ENCODE results near the gene FTSJ1. TPM values are rescaled to one million over a fixed set of nuclear protein-coding genes. Genes with fewer than 3 reads are reported as not detected.
A peak's percentile ranks its signal among the peaks of the same experiment; 100 is the strongest.
"Not testable (repeated sequence)": the region's sequence is repeated elsewhere in the genome, so short reads cannot be mapped to it uniquely, and the experiment has no call there.

FTSJ1 gene
- total RNA-seq, 5 donors from 2014 or later (not counting 1 experiment from before 2014, with no cell fraction given) = 51.4 to 64.9 (median 56.8) TPM

DNA sequence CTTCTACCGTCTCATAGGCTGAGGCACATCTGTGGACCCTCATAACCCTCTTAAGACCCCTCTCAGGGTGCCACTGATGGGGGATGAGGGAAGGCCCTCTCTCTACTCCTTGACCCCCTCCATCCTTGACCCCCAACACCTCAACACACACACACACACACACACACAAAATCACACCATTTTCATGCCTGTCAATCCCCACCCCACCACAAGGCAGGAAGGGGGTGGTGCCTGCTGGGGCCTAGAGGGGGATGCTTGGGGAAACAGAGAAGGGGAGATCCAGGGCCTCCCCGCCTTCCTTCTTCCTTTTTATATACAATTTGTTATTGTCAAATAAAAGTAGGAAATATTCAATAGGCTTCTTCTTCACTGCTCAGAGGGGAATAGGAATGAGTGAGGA is 44.5 kb downstream of the FTSJ1 start:
- peaks cover 9% of the 10 kb centered on the region for H3K36me3 Mint-ChIP-seq
- no peaks in the 10 kb centered on the region for H3K27me3 Mint-ChIP-seq
- no CpG with 5 or more reads among the region's 2 CpGs for WGBS (ENCODE audit: insufficient coverage)
- no peaks in the 10 kb centered on the region for H3K27me3 ChIP-seq (replicated peaks in 1 of 2; ENCODE audit: control insufficient read depth in 2 of 2, extremely low read depth in 1 of 2, insufficient read depth in 2 of 2, low read length in 1 of 2)
- ChIA-PET POLR2A (interaction anchor here in 1 of 2 donors (0.6 kb wide), 1 partner anchor 1392 kb away, joined by 16 read pairs; no protein-coding TSS in a partner anchor), CTCF (no interaction called here)
- peak overlapping the region; percentile 93 to 97 for H3K27ac Mint-ChIP-seq
- no peak overlapping the region for H3K4me3 ChIP-seq (ENCODE audit: control insufficient read depth in 1 of 2, extremely low read depth in 1 of 2, low read length in 1 of 2)
- H3K9me3 ChIP-seq = no peaks in the 10 kb centered on the region
- H3K36me3 ChIP-seq (ENCODE audit: control insufficient read depth in 2 of 2, extremely low read depth in 1 of 2, insufficient read depth in 1 of 2, low read length in 1 of 2) = peaks cover 0 to 7% of the 10 kb centered on the region in 2 donors
- no peaks in the 10 kb centered on the region for H3K9me3 Mint-ChIP-seq
- DNase-seq (peak in 2 of 35 experiments; percentile 10 to 24), ATAC-seq (replicated peaks in 1 of 4) (no peak)
- H3K4me1 Mint-ChIP-seq = peaks cover 23 to 41% (median 30%) of the 10 kb centered on the region in 3 donors
- peak overlapping the region; percentile 85 to 89 (median 85) for H3K4me3 Mint-ChIP-seq
- H3K27ac ChIP-seq (ENCODE audit: low read length) = peak overlapping the region; percentile 92
- peaks cover 12 to 39% of the 10 kb centered on the region in 2 experiments for H3K4me1 ChIP-seq (ENCODE audit: control insufficient read depth in 1 of 2, extremely low read depth in 1 of 2, insufficient read depth in 2 of 2, low read length in 2 of 2)

DNA sequence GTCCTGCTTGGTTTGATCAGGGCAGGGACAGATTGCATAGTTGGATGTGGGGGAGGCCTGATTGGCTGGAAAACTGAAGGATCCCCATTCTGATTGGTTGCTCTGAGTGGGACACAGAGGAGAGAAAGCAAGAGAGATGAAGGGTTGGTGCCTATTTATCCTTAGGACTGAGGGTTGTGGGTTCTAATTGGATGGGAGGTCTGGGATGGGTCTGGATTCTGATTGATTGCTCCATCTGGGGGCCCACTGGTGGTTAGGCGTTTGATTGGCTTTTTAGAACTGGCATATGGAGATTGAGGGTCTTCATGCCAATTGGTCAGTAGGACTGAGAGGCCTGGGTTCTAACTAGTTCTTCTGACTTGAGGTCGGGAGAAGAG is 45.0 kb downstream of the FTSJ1 start:
- Histone ChIP-seq H3K4me1 (ENCODE audit: control insufficient read depth in 1 of 2, extremely low read depth in 1 of 2, insufficient read depth in 2 of 2, low read length in 2 of 2) (peaks cover 12 to 39% of the 10 kb centered on the region in 2 experiments), H3K36me3 (ENCODE audit: control insufficient read depth in 2 of 2, extremely low read depth in 1 of 2, insufficient read depth in 1 of 2, low read length in 1 of 2) (peaks cover 0 to 9% of the 10 kb centered on the region in 2 donors), H3K27ac (ENCODE audit: low read length) (peak overlapping the region; percentile 92), H3K27me3 (replicated peaks in 1 of 2; ENCODE audit: control insufficient read depth in 2 of 2, extremely low read depth in 1 of 2, insufficient read depth in 2 of 2, low read length in 1 of 2) (no peaks in the 10 kb centered on the region), H3K9me3 (no peaks in the 10 kb centered on the region), H3K4me3 (ENCODE audit: control insufficient read depth in 1 of 2, extremely low read depth in 1 of 2, low read length in 1 of 2) (peak overlapping the region in 1 of 2 donors; percentile 41)
- Mint-ChIP-seq H3K4me1 (peaks cover 23 to 41% (median 30%) of the 10 kb centered on the region in 3 donors), H3K36me3 (peaks cover 9% of the 10 kb centered on the region), H3K27ac (peak overlapping the region; percentile 93 to 97), H3K4me3 (peak overlapping the region; percentile 85 to 89 (median 85)), H3K27me3 (no peaks in the 10 kb centered on the region), H3K9me3 (no peaks in the 10 kb centered on the region)
- ATAC-seq (replicated peaks in 1 of 4) (no peak), DNase-seq (peak in 1 of 35 experiments; percentile 13)
- 21% methylated on average over 2 of the region's 2 CpGs for WGBS (ENCODE audit: insufficient coverage)
- ChIA-PET POLR2A (interaction anchor here in 1 of 2 donors (0.6 kb wide), 1 partner anchor 871 kb away, joined by 3 read pairs; no protein-coding TSS in a partner anchor), CTCF (no interaction called here)

DNA sequence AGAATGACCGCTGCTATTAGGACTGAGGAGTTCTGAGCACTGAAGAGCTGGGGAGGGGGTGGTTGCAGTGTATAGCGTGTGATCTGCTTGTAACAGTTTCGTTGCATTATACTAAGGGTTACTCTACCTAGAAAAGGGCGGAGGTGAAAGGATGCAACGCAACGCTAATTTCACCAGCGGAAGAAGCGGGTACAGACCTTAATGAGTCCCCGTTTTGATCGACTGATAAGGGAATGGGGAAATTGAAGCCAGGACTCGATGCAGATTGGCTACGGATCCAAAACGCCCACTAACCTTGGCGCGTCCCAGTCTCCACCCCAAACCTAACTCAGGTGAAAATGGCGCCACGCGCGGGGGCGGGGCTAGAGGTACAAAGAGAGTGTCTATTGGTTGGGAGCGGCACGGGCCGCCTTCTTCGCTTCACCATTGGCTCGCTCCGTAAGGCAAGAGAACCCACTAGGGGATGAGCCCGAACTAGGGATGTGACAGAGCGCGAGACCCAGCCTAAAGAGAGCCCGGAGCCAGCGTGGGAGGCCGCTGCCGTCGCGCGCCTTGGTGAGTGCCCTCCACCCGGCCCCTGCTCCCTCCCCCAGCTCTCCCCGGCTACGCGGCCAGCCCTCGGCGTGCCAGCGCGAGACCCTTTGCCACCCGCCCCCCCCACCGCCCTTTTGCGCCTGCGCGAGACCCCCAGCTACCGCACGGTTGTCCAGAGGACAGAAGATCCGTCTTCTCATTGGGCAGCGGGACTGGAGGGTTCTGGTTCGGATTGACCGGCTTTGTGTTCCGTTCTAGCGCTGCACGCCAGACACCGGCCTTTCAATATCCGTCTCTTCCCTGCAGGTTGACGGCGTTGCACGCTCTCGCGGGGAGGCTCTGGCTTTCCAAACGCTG is 45.6 kb downstream of the FTSJ1 start, which contains the start of gene EBP:
EBP (plus strand) TSS at position 456 of the 891 bp plus-strand sequence. CDS start 1,964 bp downstream, outside the sequence.
- WGBS (ENCODE audit: insufficient coverage) = 0% methylated on average over 21 of the region's 66 CpGs
- Mint-ChIP-seq H3K4me1 (peaks cover 26 to 41% (median 30%) of the 10 kb centered on the region in 3 donors), H3K27me3 (no peaks in the 10 kb centered on the region), H3K36me3 (peaks cover 7% of the 10 kb centered on the region), H3K27ac (peak within 1 kb of the TSS; percentile 93 to 97), H3K4me3 (peak within 1 kb of the TSS; percentile 85 to 89 (median 85)), H3K9me3 (no peaks in the 10 kb centered on the region)
- DNase-seq (peak; percentile 84 to 96 (median 92)), ATAC-seq (replicated peaks in 1 of 4) (peak; percentile 95 to 98 (median 95))
- no peaks in the 10 kb centered on the region for H3K27me3 ChIP-seq (replicated peaks in 1 of 2; ENCODE audit: control insufficient read depth in 2 of 2, extremely low read depth in 1 of 2, insufficient read depth in 2 of 2, low read length in 1 of 2)
- POLR2A ChIA-PET = interaction anchor here (0.6 kb wide), 2 partner anchors 45 to 872 kb away, joined by 3 read pairs; no protein-coding TSS in a partner anchor
- H3K36me3 ChIP-seq (ENCODE audit: control insufficient read depth in 2 of 2, extremely low read depth in 1 of 2, insufficient read depth in 1 of 2, low read length in 1 of 2) = peaks cover 0 to 12% of the 10 kb centered on the region in 2 donors
- H3K27ac ChIP-seq (ENCODE audit: low read length) = peak within 1 kb of the TSS; percentile 92
- peaks cover 12 to 39% of the 10 kb centered on the region in 2 experiments for H3K4me1 ChIP-seq (ENCODE audit: control insufficient read depth in 1 of 2, extremely low read depth in 1 of 2, insufficient read depth in 2 of 2, low read length in 2 of 2)
- no peaks in the 10 kb centered on the region for H3K9me3 ChIP-seq
- H3K4me3 ChIP-seq (ENCODE audit: control insufficient read depth in 1 of 2, extremely low read depth in 1 of 2, low read length in 1 of 2) = peak within 1 kb of the TSS; percentile 61 to 76
- CTCF ChIA-PET = interaction anchor here in 1 of 2 donors (0.6 to 1.0 kb wide), 2 partner anchors 15 to 18 kb away, joined by 3 to 6 read pairs; partner anchors contain the start of gene TBC1D25

DNA sequence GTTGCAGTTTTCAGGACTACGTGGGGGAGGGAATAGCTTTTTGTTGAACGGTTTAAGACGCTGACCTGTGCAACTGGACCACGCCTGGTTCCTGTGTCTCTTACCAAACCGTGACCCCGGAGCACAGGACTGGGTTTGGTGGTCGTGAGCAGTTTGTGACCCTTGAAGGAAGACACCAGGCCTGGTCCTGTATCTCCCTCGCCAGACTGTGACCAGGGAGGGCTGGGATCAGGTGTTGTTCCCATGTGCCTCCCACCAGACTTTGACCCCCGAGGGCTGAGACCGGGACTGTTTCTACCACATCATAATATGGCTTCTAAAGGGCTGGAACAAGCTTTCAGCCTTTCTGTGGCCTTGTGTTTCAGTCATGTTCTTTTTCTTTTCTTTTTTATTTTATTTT is 46.3 kb downstream of the FTSJ1 start:
- ATAC-seq (replicated peaks in 1 of 4) = no peak
- Histone ChIP-seq H3K4me1 (ENCODE audit: control insufficient read depth in 1 of 2, extremely low read depth in 1 of 2, insufficient read depth in 2 of 2, low read length in 2 of 2) (peaks cover 12 to 37% of the 10 kb centered on the region in 2 experiments), H3K9me3 (no peaks in the 10 kb centered on the region), H3K27me3 (replicated peaks in 1 of 2; ENCODE audit: control insufficient read depth in 2 of 2, extremely low read depth in 1 of 2, insufficient read depth in 2 of 2, low read length in 1 of 2) (no peaks in the 10 kb centered on the region), H3K36me3 (ENCODE audit: control insufficient read depth in 2 of 2, extremely low read depth in 1 of 2, insufficient read depth in 1 of 2, low read length in 1 of 2) (peaks cover 0 to 19% of the 10 kb centered on the region in 2 donors), H3K27ac (ENCODE audit: low read length) (peak overlapping the region; percentile 32), H3K4me3 (ENCODE audit: control insufficient read depth in 1 of 2, extremely low read depth in 1 of 2, low read length in 1 of 2) (peak overlapping the region; percentile 61 to 76)
- Mint-ChIP-seq H3K27me3 (no peaks in the 10 kb centered on the region), H3K36me3 (peaks cover 9% of the 10 kb centered on the region), H3K4me1 (peaks cover 24 to 37% (median 25%) of the 10 kb centered on the region in 3 donors), H3K4me3 (peak overlapping the region; percentile 85 to 89 (median 85)), H3K27ac (peak overlapping the region; percentile 81 to 93), H3K9me3 (no peaks in the 10 kb centered on the region)
- 0% methylated on average over 4 of the region's 10 CpGs for WGBS (ENCODE audit: insufficient coverage)
- ChIA-PET CTCF (interaction anchor here in 1 of 2 donors (0.6 to 1.0 kb wide), 2 partner anchors 16 to 17 kb away, joined by 3 to 6 read pairs; partner anchors contain the start of gene TBC1D25), POLR2A (interaction anchor here in 1 of 2 donors (0.6 kb wide), 1 partner anchor 44 kb away, joined by 3 read pairs; no protein-coding TSS in a partner anchor)
- no peak for DNase-seq

DNA sequence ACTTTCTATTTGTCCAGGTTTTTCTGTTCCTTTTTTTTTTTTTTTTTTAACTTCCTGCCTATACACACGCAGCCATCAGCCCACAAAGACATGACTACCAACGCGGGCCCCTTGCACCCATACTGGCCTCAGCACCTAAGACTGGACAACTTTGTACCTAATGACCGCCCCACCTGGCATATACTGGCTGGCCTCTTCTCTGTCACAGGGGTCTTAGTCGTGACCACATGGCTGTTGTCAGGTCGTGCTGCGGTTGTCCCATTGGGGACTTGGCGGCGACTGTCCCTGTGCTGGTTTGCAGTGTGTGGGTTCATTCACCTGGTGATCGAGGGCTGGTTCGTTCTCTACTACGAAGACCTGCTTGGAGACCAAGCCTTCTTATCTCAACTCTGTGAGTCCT is 47.7 kb downstream of the FTSJ1 start:
- Histone ChIP-seq H3K27me3 (replicated peaks in 1 of 2; ENCODE audit: control insufficient read depth in 2 of 2, extremely low read depth in 1 of 2, insufficient read depth in 2 of 2, low read length in 1 of 2) (no peaks in the 10 kb centered on the region), H3K4me3 (ENCODE audit: control insufficient read depth in 1 of 2, extremely low read depth in 1 of 2, low read length in 1 of 2) (no peak overlapping the region), H3K9me3 (no peaks in the 10 kb centered on the region), H3K36me3 (ENCODE audit: control insufficient read depth in 2 of 2, extremely low read depth in 1 of 2, insufficient read depth in 1 of 2, low read length in 1 of 2) (peaks cover 0 to 31% of the 10 kb centered on the region in 2 donors), H3K4me1 (ENCODE audit: control insufficient read depth in 1 of 2, extremely low read depth in 1 of 2, insufficient read depth in 2 of 2, low read length in 2 of 2) (peaks cover 12 to 36% of the 10 kb centered on the region in 2 experiments), H3K27ac (ENCODE audit: low read length) (no peak overlapping the region)
- Mint-ChIP-seq H3K4me1 (peaks cover 24 to 37% (median 25%) of the 10 kb centered on the region in 3 donors), H3K27me3 (no peaks in the 10 kb centered on the region), H3K4me3 (peak overlapping the region; percentile 31 to 53 (median 39)), H3K36me3 (peaks cover 20% of the 10 kb centered on the region), H3K27ac (peak overlapping the region in 1 of 2 donors; percentile 44), H3K9me3 (no peaks in the 10 kb centered on the region)
- CTCF ChIA-PET = no interaction called here
- no peak for DNase-seq
- POLR2A ChIA-PET = no interaction called here
- no CpG with 5 or more reads among the region's 12 CpGs for WGBS (ENCODE audit: insufficient coverage)
- ATAC-seq (replicated peaks in 1 of 4) = no peak

DNA sequence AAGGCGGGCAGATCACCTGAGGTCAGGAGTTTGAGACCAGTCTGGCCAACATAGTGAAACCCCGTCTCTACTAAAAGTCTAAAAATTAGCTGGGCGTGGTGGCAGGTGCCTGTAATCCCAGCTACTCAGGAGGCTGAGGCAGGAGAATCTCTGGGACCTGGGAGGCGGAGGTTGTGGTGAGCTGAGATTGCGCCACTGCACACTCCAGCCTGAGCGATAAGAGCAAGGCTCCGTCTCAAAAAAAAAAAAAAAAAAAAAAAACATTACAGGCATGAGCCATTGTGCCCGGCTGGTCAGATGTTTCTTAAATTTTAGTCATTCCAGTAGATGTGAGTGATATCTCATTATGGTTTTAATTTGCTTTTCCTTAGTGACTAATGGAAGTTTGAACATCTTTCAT is 49.9 kb downstream of the FTSJ1 start:
- DNase-seq; H3K27ac ChIP-seq (ENCODE audit: low read length); H3K27ac Mint-ChIP-seq; H3K27me3 Mint-ChIP-seq; H3K27me3 ChIP-seq (replicated peaks in 1 of 2; ENCODE audit: control insufficient read depth in 2 of 2, extremely low read depth in 1 of 2, insufficient read depth in 2 of 2, low read length in 1 of 2); POLR2A ChIA-PET; H3K4me3 Mint-ChIP-seq; CTCF ChIA-PET; H3K9me3 ChIP-seq; H3K9me3 Mint-ChIP-seq; ATAC-seq (replicated peaks in 1 of 4); H3K4me3 ChIP-seq (ENCODE audit: control insufficient read depth in 1 of 2, extremely low read depth in 1 of 2, low read length in 1 of 2): not testable (repeated sequence)
- peaks cover 14 to 21% (median 17%) of the 10 kb centered on the region in 3 donors for H3K4me1 Mint-ChIP-seq
- peaks cover 22% of the 10 kb centered on the region for H3K36me3 Mint-ChIP-seq
- peaks cover 0 to 31% of the 10 kb centered on the region in 2 donors for H3K36me3 ChIP-seq (ENCODE audit: control insufficient read depth in 2 of 2, extremely low read depth in 1 of 2, insufficient read depth in 1 of 2, low read length in 1 of 2)
- peaks cover 6 to 23% of the 10 kb centered on the region in 2 experiments for H3K4me1 ChIP-seq (ENCODE audit: control insufficient read depth in 1 of 2, extremely low read depth in 1 of 2, insufficient read depth in 2 of 2, low read length in 2 of 2)
- WGBS (ENCODE audit: insufficient coverage) = 100% methylated on average over 2 of the region's 8 CpGs
